ENCODE data around the gene PRG2.

Gene PRG2

GRCh38 chr11:57357310-57357709 lies 33.1 kb downstream of the PRG2 start:
- in situ Hi-C loops (cut with HindIII; ENCODE audit: low pct_ligation_motif_present, low sequenced_read_pairs): no loop called here
- Histone ChIP-seq H3K4me3 (ENCODE audit: low read depth, low read length) (no peak overlapping the region), H3K27me3 (replicated peaks) (no peaks in the 10 kb centered on the region), H3K36me3 (replicated peaks) (no peaks in the 10 kb centered on the region), H3K27ac (no peak overlapping the region)
- TF ChIP-seq CTCF (IDR thresholded peaks at IDR 0.05; ENCODE audit: low read depth, low read length, missing control alignments): no peak
- no peak for DNase-seq

GRCh38 chr11:57356268-57356667 lies 34.2 kb downstream of the PRG2 start:
- H3K27me3 ChIP-seq (replicated peaks): no peaks in the 10 kb centered on the region
- in situ Hi-C loops (cut with HindIII; ENCODE audit: low pct_ligation_motif_present, low sequenced_read_pairs): no loop called here
- H3K4me3 ChIP-seq (ENCODE audit: low read depth, low read length): no peak overlapping the region
- TF ChIP-seq CTCF (IDR thresholded peaks at IDR 0.05; ENCODE audit: low read depth, low read length, missing control alignments): no peak
- no peak for DNase-seq
- H3K36me3 ChIP-seq (replicated peaks): no peaks in the 10 kb centered on the region
- H3K27ac ChIP-seq: no peak overlapping the region

DNA sequence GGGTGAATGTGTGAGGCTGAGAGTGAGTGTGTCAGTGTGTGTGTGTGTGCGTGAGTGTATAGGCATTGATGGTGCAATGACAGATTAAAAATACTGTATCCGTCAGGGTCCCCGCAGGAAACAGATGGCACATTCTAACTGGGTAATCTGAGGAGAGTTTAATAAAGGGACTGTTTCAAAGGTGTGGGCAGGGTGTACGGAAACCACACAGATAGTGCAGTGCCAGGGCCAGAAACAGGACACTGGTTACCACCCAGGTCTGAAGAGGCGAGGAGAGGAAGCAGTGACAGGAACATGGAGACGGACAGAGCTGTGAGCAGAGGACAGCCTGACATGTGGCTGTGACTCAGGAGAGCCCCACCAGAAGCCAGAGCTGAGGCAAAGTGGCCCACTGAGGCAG lies 35.8 kb downstream of the PRG2 start:
- no peak for DNase-seq
- Histone ChIP-seq H3K36me3 (replicated peaks) (no peaks in the 10 kb centered on the region), H3K4me3 (ENCODE audit: low read depth, low read length) (no peak overlapping the region), H3K27ac (no peak overlapping the region), H3K27me3 (replicated peaks) (no peaks in the 10 kb centered on the region)
- TF ChIP-seq CTCF (IDR thresholded peaks at IDR 0.05; ENCODE audit: low read depth, low read length, missing control alignments): no peak
- in situ Hi-C loops (cut with HindIII; ENCODE audit: low pct_ligation_motif_present, low sequenced_read_pairs): no loop called here

GRCh38 chr11:57353852-57354251 lies 36.6 kb downstream of the PRG2 start:
- no peak for DNase-seq
- no peaks in the 10 kb centered on the region for H3K27me3 ChIP-seq (replicated peaks)
- H3K36me3 ChIP-seq (replicated peaks): no peaks in the 10 kb centered on the region
- no peak overlapping the region for H3K27ac ChIP-seq
- in situ Hi-C loops (cut with HindIII; ENCODE audit: low pct_ligation_motif_present, low sequenced_read_pairs): no loop called here
- TF ChIP-seq CTCF (IDR thresholded peaks at IDR 0.05; ENCODE audit: low read depth, low read length, missing control alignments): no peak
- no peak overlapping the region for H3K4me3 ChIP-seq (ENCODE audit: low read depth, low read length)

- in situ Hi-C loops (cut with HindIII; ENCODE audit: low pct_ligation_motif_present, low sequenced_read_pairs): no loop called here
- Histone ChIP-seq H3K4me3 (ENCODE audit: low read depth, low read length) (no peak overlapping the region), H3K36me3 (replicated peaks) (no peaks in the 10 kb centered on the region), H3K27me3 (replicated peaks) (no peaks in the 10 kb centered on the region), H3K27ac (no peak overlapping the region)
- no peak for TF ChIP-seq CTCF (IDR thresholded peaks at IDR 0.05; ENCODE audit: low read depth, low read length, missing control alignments)
- no peak for DNase-seq
Measured at GRCh38 chr11:57353446-57353845, 37.0 kb downstream of the PRG2 start.

DNA sequence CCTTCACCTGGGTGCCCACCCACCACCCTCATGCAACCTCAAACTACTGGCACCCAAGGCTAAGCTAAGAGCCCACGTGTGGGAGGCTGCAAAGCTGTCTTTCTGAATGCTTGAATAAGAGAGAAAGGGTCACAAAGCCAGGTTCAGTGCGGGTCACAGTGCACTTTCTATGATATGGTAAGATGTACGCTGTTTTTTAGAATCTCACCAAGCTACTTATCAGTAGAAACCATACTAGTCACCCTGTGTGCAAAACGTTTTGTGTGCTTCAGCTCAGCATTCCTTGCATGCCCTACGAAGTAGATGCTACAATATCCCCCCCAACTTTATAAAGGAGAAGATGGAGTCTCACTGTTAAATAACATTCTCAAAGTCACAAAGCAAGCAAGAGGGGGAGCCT lies 37.4 kb downstream of the PRG2 start:
- in situ Hi-C loops (cut with HindIII; ENCODE audit: low pct_ligation_motif_present, low sequenced_read_pairs): no loop called here
- TF ChIP-seq CTCF (IDR thresholded peaks at IDR 0.05; ENCODE audit: low read depth, low read length, missing control alignments): no peak
- Histone ChIP-seq H3K27me3 (replicated peaks) (no peaks in the 10 kb centered on the region), H3K4me3 (ENCODE audit: low read depth, low read length) (no peak overlapping the region), H3K36me3 (replicated peaks) (no peaks in the 10 kb centered on the region), H3K27ac (no peak overlapping the region)
- DNase-seq: no peak

All from brain microvascular endothelial cell (primary cell).